HCT116 (cell line): ENCODE measurements around the gene WDR48. TPM values are rescaled to one million over a fixed set of nuclear protein-coding genes. Genes with fewer than 3 reads are reported as not detected.

Source experiments
- ATAC-seq: fragments of 200-7000 bp; cut with Tn5 transposase; 2 replicates; pipeline ENCODE4 v1.9.1; 2020; ENCODE audit warnings: mild to moderate bottlenecking, moderate library complexity
- BruUV-seq: library from RNA; stranded (reverse); fragments of 400-500 nt; replicated peaks from 2 replicates; lab custom pipeline; 2021; lab: Mats Ljungman, UMichigan
- CTCF ChIA-PET: fragments of 300-600 bp; sonication (Branson Sonifier 250); formaldehyde crosslinking; loops from one replicate; lab custom pipeline; 2021; ENCODE audit warnings: antibody characterized with exemption; lab: Charles Lee
- POLR2A ChIA-PET: fragments of 300-600, 350-600 bp; sonication (Branson Sonifier 250); formaldehyde crosslinking; loops from one replicate; lab custom pipeline; 2021; ENCODE audit warnings: antibody characterized with exemption; lab: Charles Lee
- RAD21 ChIA-PET, 2 experiments: fragments of 300-600 bp; sonication (Branson Sonifier 250); formaldehyde crosslinking; loops; one replicate each; lab custom pipeline; 2023; ENCODE audit warnings: low total read pairs in 2 of 2; ENCODE audit not compliant: uncharacterized antibody in 2 of 2, unreplicated experiment in 2 of 2, low non-redundant PET in 1 of 2; lab: Charles Lee
- DNase-seq: peaks from one replicate; pipeline ENCODE4 v3.0.0-alpha.2; 2010; ENCODE audit warnings: low read depth, low spot score
- H2AFZ ChIP-seq: fragments of 200-600 bp; shearing (Covaris generic), sonication (generic); 2 replicates; pipeline ENCODE4 v1.6.1; 2017; ENCODE audit warnings: low read depth, mixed run types, mixed read lengths, antibody characterized with exemption, low read length; ENCODE audit not compliant: poor library complexity, severe bottlenecking
- H3K27ac ChIP-seq: 2 replicates; pipeline ENCODE4 v1.5.1; 2012; ENCODE audit warnings: low read depth, low read length
- H3K27me3 ChIP-seq: fragments of 200-600 bp; sonication (generic); 2 replicates; pipeline ENCODE4 v1.6.1; 2016; ENCODE audit warnings: mixed run types, low read length, mixed read lengths; ENCODE audit not compliant: insufficient read depth
- H3K36me3 ChIP-seq, 2 experiments: fragments of 200-500 bp in 1 of 2; fragments of 200-600 bp in 1 of 2; sonication (Bioruptor generic) in 1 of 2; sonication (generic) in 1 of 2; 2 replicates each; pipeline versions ENCODE4 v1.5.1 to v1.6.1; 2014 to 2016; ENCODE audit warnings: low read length in 2 of 2, inconsistent platforms in 1 of 2, mixed read lengths in 1 of 2, mixed run types in 1 of 2; ENCODE audit not compliant: insufficient read depth in 2 of 2, control insufficient read depth in 1 of 2
- H3K4me1 ChIP-seq, 2 experiments: fragments of 200-600 bp in 1 of 2; sonication (generic) in 1 of 2; 2 replicates each; pipeline versions ENCODE4 v1.5.1 to v1.6.1; 2012 to 2017; ENCODE audit warnings: low read length in 2 of 2, inconsistent platforms in 1 of 2, mild to moderate bottlenecking in 1 of 2, mixed read lengths in 1 of 2, mixed run types in 1 of 2, moderate library complexity in 1 of 2; ENCODE audit not compliant: insufficient read depth in 2 of 2, control insufficient read depth in 1 of 2
- H3K4me2 ChIP-seq: fragments of 200-600 bp; sonication (generic); 2 replicates; pipeline ENCODE4 v1.6.1; 2017; ENCODE audit warnings: mixed run types, low read length, mixed read lengths
- H3K4me3 ChIP-seq, 2 experiments: fragments of 200-600 bp in 1 of 2; sonication (generic) in 1 of 2; replicated peaks in 1 of 2; 2 replicates each; pipeline ENCODE4 v1.5.1; 2011 to 2016; ENCODE audit warnings: low read length in 2 of 2, control low read depth in 1 of 2, low read depth in 1 of 2, mild to moderate bottlenecking in 1 of 2, mixed read lengths in 1 of 2, mixed run types in 1 of 2
- H3K79me2 ChIP-seq: fragments of 200-600 bp; sonication (generic); 2 replicates; pipeline ENCODE4 v1.6.1; 2017; ENCODE audit warnings: mild to moderate bottlenecking, mixed run types, low read length, moderate library complexity, mixed read lengths; ENCODE audit not compliant: insufficient read depth
- H3K9ac ChIP-seq: fragments of 200-600 bp; sonication (generic); 2 replicates; pipeline ENCODE4 v1.6.1; 2016; ENCODE audit warnings: low read length, mixed read lengths
- H3K9me2 ChIP-seq: fragments of 200-600 bp; sonication (generic), shearing (Covaris generic); 2 replicates; pipeline ENCODE4 v1.6.1; 2017; ENCODE audit warnings: mixed run types, mild to moderate bottlenecking, moderate library complexity; ENCODE audit not compliant: insufficient read depth
- H3K9me3 ChIP-seq, 2 experiments: fragments of 200-500 bp in 1 of 2; fragments of 200-600 bp in 1 of 2; sonication (Bioruptor generic) in 1 of 2; sonication (generic) in 1 of 2; 2 replicates each; pipeline ENCODE4 v1.6.1; 2014 to 2017; ENCODE audit warnings: low read length in 2 of 2, mixed read lengths in 2 of 2, inconsistent platforms in 1 of 2, low read depth in 1 of 2, mild to moderate bottlenecking in 1 of 2, mixed run types in 1 of 2, moderate library complexity in 1 of 2; ENCODE audit not compliant: control insufficient read depth in 1 of 2, insufficient read depth in 1 of 2
- H4K20me1 ChIP-seq: fragments of 200-600 bp; sonication (generic), shearing (Covaris generic); 2 replicates; pipeline ENCODE4 v1.6.1; 2017; ENCODE audit warnings: mixed run types, mild to moderate bottlenecking, moderate library complexity; ENCODE audit not compliant: insufficient read depth
- EGR1 ChIP-seq: IDR thresholded peaks from 2 replicates; pipeline ENCODE4 v1.6.1; 2012; ENCODE audit warnings: low read depth
- EZH2 ChIP-seq: fragments of 200-600 bp; sonication (generic); IDR thresholded peaks from 2 replicates; pipeline ENCODE4 v1.6.1; 2017; ENCODE audit warnings: antibody characterized with exemption, mixed run types
- SP1 ChIP-seq: IDR thresholded peaks from 2 replicates; pipeline ENCODE4 v1.6.1; 2012; ENCODE audit warnings: low read depth
- YY1 ChIP-seq: IDR thresholded peaks from 2 replicates; pipeline ENCODE4 v1.6.1; 2011; ENCODE audit warnings: low read length, low read depth, moderate library complexity, mild to moderate bottlenecking; ENCODE audit not compliant: insufficient replicate concordance; ENCODE audit errors: extremely low read depth
- ZBTB33 ChIP-seq: IDR thresholded peaks from 2 replicates; pipeline ENCODE4 v1.6.1; 2011; ENCODE audit warnings: mild to moderate bottlenecking, low read length, moderate library complexity; ENCODE audit not compliant: insufficient replicate concordance; ENCODE audit errors: extremely low read depth
- intact Hi-C: fragments of 100-400 bp; cut with micrococcal nuclease; formaldehyde crosslinking; loops from 2 replicates; pipeline ENCODE4 v1.10.0; 2022
- total RNA-seq: library from RNA; stranded (reverse); gene quantifications from one replicate; pipeline ENCODE4 v1.2.1, GENCODE V29; 2021; ENCODE audit not compliant: unreplicated experiment

Gene WDR48
- total RNA-seq, 1 experiment from 2014 or later: 35.6 TPM

- Histone ChIP-seq H4K20me1 (peaks cover 15% of the 10 kb centered on the region; the same call in 1 of the 2 replicates), H3K27me3 (no peaks in the 10 kb centered on the region), H2AFZ (no peak overlapping the region)
- ATAC-seq: no peak
- no peak for TF ChIP-seq YY1
- TF ChIP-seq EGR1: no peak
- TF ChIP-seq ZBTB33: no peak
- no peak for TF ChIP-seq SP1
- TF ChIP-seq EZH2: no peak
- TF ChIP-seq, all 23 proteins: peak for 0
- Histone ChIP-seq H3K4me1 (peaks cover 62 to 67% of the 10 kb centered on the region in 2 experiments), H3K27ac (no peak overlapping the region), H3K4me2 (no peak overlapping the region), H3K36me3 (peaks cover 24 to 40% of the 10 kb centered on the region in 2 experiments), H3K9ac (no peak overlapping the region), H3K79me2 (peaks cover 44% of the 10 kb centered on the region), H3K4me3 (no peak overlapping the region), H3K9me3 (no peaks in the 10 kb centered on the region), H3K9me2 (no peaks in the 10 kb centered on the region)
- CTCF ChIA-PET: interaction anchor here (1.0 kb wide), 1 partner anchor 144 kb away, joined by 3 read pairs; no protein-coding TSS in a partner anchor
- BruUV-seq: no TSS peak
- RAD21 ChIA-PET: no interaction called here
- POLR2A ChIA-PET: no interaction called here
- no peak for DNase-seq
- intact Hi-C loops: no loop called here
Observed at GRCh38 chr3:39144095-39144747, 92.4 kb downstream of the WDR48 start.
